K562 (cell line): ENCODE data around the gene FAM131C. TPM values are rescaled to one million over a fixed set of nuclear protein-coding genes. Genes with fewer than 3 reads are reported as not detected.

Source experiments
- ATAC-seq: fragments of 200-7000 bp; cut with Tn5 transposase; 3 replicates; pipeline ENCODE4 v1.9.1; 2020; ENCODE audit warnings: moderate library complexity
- BruUV-seq: library from RNA; stranded (reverse); fragments of 400-500 nt; replicated peaks from 2 replicates; lab custom pipeline; 2021; lab: Mats Ljungman, UMichigan
- CTCF ChIA-PET: fragments of 300-600 bp; formaldehyde crosslinking; extraction: SDS; loops from one replicate; lab custom pipeline; 2021; ENCODE audit warnings: low intra/inter-chr PET ratio; lab: Yijun Ruan, JAX
- POLR2A ChIA-PET: fragments of 300-600, 350-650 bp; sonication (Branson Sonifier 250); formaldehyde crosslinking; extraction: SDS; loops from one replicate; lab custom pipeline; 2021; ENCODE audit warnings: antibody characterized with exemption, inconsistent platforms; lab: Yijun Ruan, JAX
- DNase-seq, 4 experiments: peaks; one replicate each; pipeline versions ENCODE4 v3.0.0 to v3.0.0-alpha.2; 2011 to 2018; ENCODE audit warnings: low spot score in 3 of 4, mixed read lengths in 3 of 4; ENCODE audit errors: extremely low read depth in 1 of 4
- FAIRE-seq: peaks from 2 replicates; lab custom pipeline; 2011; peaks lifted over from hg19 to GRCh38; lab: Jason Lieb, UNC
- H2AFZ ChIP-seq: 2 replicates; pipeline ENCODE4 v1.6.0; 2011; ENCODE audit warnings: low read depth, low read length, control low read depth, inconsistent platforms
- H3K27ac ChIP-seq: fragments of 200-600 bp; 3 replicates; pipeline ENCODE4 v1.8.0; 2011; ENCODE audit warnings: low read depth, mild to moderate bottlenecking, control low read depth, inconsistent platforms, low read length, moderate library complexity, mixed read lengths; ENCODE audit errors: extremely low read depth
- H3K27me3 ChIP-seq, 2 experiments: fragments of 300-600 bp in 1 of 2; 2 replicates in 1 of 2; 3 replicates in 1 of 2; pipeline versions ENCODE4 v1.6.0 to v1.8.0; 2011; ENCODE audit warnings: inconsistent platforms in 2 of 2, low read length in 2 of 2, mild to moderate bottlenecking in 1 of 2, mixed read lengths in 1 of 2, moderate library complexity in 1 of 2; ENCODE audit not compliant: control insufficient read depth in 2 of 2, insufficient read depth in 2 of 2
- H3K36me3 ChIP-seq: fragments of 300-600 bp; 3 replicates; pipeline ENCODE4 v1.8.0; 2011; ENCODE audit warnings: mild to moderate bottlenecking, low read length, inconsistent platforms; ENCODE audit not compliant: control insufficient read depth, insufficient read depth
- H3K4me1 ChIP-seq, 2 experiments: fragments of 200-600 bp in 1 of 2; replicated peaks in 1 of 2; 2 replicates in 1 of 2; 3 replicates in 1 of 2; pipeline versions ENCODE4 v1.5.1 to v1.8.0; 2011; ENCODE audit warnings: inconsistent platforms in 2 of 2, low read length in 2 of 2, mild to moderate bottlenecking in 1 of 2, mixed read lengths in 1 of 2, moderate library complexity in 1 of 2; ENCODE audit not compliant: control insufficient read depth in 2 of 2, insufficient read depth in 2 of 2
- H3K4me2 ChIP-seq: 2 replicates; pipeline ENCODE4 v1.6.1; 2011; ENCODE audit warnings: low read length, control low read depth, inconsistent platforms, mixed read lengths; ENCODE audit not compliant: insufficient read depth
- H3K4me3 ChIP-seq: fragments of 200-600 bp; sonication (generic), shearing (Covaris generic); 2 replicates; pipeline ENCODE4 v1.5.1; 2016; ENCODE audit warnings: control low read depth, inconsistent platforms
- H3K79me2 ChIP-seq: fragments of 200-600 bp; 3 replicates; pipeline ENCODE4 v1.8.0; 2011; ENCODE audit warnings: low read length, inconsistent platforms; ENCODE audit not compliant: control insufficient read depth, insufficient read depth
- H3K9ac ChIP-seq, 2 experiments: 2 replicates each; pipeline versions ENCODE4 v1.6.0 to v1.6.1; 2011; ENCODE audit warnings: low read depth in 2 of 2, low read length in 2 of 2, control low read depth in 1 of 2, inconsistent platforms in 1 of 2, mild to moderate bottlenecking in 1 of 2, mixed read lengths in 1 of 2; ENCODE audit not compliant: insufficient read depth in 1 of 2
- H3K9me1 ChIP-seq: one replicate; pipeline ENCODE4 v1.6.0; 2011; ENCODE audit warnings: inconsistent platforms, mild to moderate bottlenecking, low read length, moderate library complexity; ENCODE audit not compliant: control insufficient read depth, insufficient read depth
- H3K9me3 ChIP-seq: replicated peaks from 2 replicates; pipeline ENCODE4 v1.5.1; 2011; ENCODE audit warnings: low read depth, low read length, inconsistent platforms; ENCODE audit not compliant: control insufficient read depth, insufficient read depth
- H4K20me1 ChIP-seq: replicated peaks from 2 replicates; pipeline ENCODE4 v1.6.1; 2011; ENCODE audit warnings: low read length, inconsistent platforms, mixed read lengths; ENCODE audit not compliant: control insufficient read depth, insufficient read depth
- BDP1 ChIP-seq: IDR thresholded peaks from 3 replicates; pipeline ENCODE4 v1.6.1; 2011; ENCODE audit not compliant: insufficient read length, insufficient read depth
- KLF16 ChIP-seq: IDR thresholded peaks from 2 replicates; pipeline ENCODE4 v1.6.1; 2016; ENCODE audit warnings: antibody characterized with exemption
- MEIS2 ChIP-seq: fragments of 450-650 bp; IDR thresholded peaks from 2 replicates; pipeline ENCODE4 v1.6.1; 2014; ENCODE audit warnings: mild to moderate bottlenecking; ENCODE audit not compliant: partially characterized antibody
- SLC30A9 ChIP-seq: fragments of 250-450 bp; sonication (Bioruptor Pico); IDR thresholded peaks from 2 replicates; pipeline ENCODE4 v1.8.0; 2022; ENCODE audit warnings: mild to moderate bottlenecking, moderate library complexity
- ZNF76 ChIP-seq: fragments of 250-450 bp; sonication (Bioruptor Pico); IDR thresholded peaks from 2 replicates; pipeline ENCODE4 v1.4.0; 2020; ENCODE audit warnings: mild to moderate bottlenecking, moderate library complexity, borderline replicate concordance
- WGBS: fragments of 100-300 bp; shearing (Covaris generic); methylation state at CpG from one replicate; pipeline ENCODE4 v1.1.6; 2016; ENCODE audit warnings: low coverage, mixed read lengths; ENCODE audit not compliant: insufficient coverage; ENCODE audit errors: missing lambda C conversion rate; 5-methylcytosine and 5-hydroxymethylcytosine counted together
- in situ Hi-C: fragments of 300-500 bp; cut with MboI; formaldehyde crosslinking; loops from 4 replicates; pipeline ENCODE4 v1.15.0; 2018; ENCODE audit warnings: inconsistent platforms, mixed read lengths
- intact Hi-C: fragments of 100-400 bp; cut with micrococcal nuclease; formaldehyde crosslinking; loops from 2 replicates; pipeline ENCODE4 v1.14.2; 2022
- polyA plus RNA-seq, 8 experiments: library from polyadenylated mRNA; depleted of rRNA in 4 of 8; stranded (reverse) in 5 of 8; unstranded in 3 of 8; fragments of >200 nt; fragmentation: Nextera tagmentation in 2 of 8; fragmentation: Illumina TruSeq in 1 of 8; extraction: Ambion mirVana in 2 of 8; extraction: Trizol in 1 of 8; gene quantifications; 2 replicates each; pipeline versions ENCODE4 v1.2.1 to v1.2.3, GENCODE V29; 2011 to 2014; ENCODE audit warnings: inconsistent platforms in 1 of 8, missing spikeins in 1 of 8
- total RNA-seq, 7 experiments: library from RNA; depleted of rRNA in 6 of 7; stranded (reverse); fragments of >200 nt in 6 of 7; fragmentation: Illumina TruSeq in 2 of 7; extraction: Trizol in 2 of 7; gene quantifications; 2 replicates each; pipeline versions ENCODE4 v1.2.1 to v1.2.3, GENCODE V29; 2011 to 2021; ENCODE audit warnings: low replicate concordance in 1 of 7
- TF ChIP-seq, protein P1 (sequence below), 2 experiments: fragments of 450-650 bp in 1 of 2; IDR thresholded peaks; 2 replicates each; pipeline ENCODE4 v1.6.1; 2011 to 2017; ENCODE audit warnings: low read depth in 2 of 2, antibody characterized with exemption in 1 of 2, borderline replicate concordance in 1 of 2, low read length in 1 of 2, mild to moderate bottlenecking in 1 of 2, mixed read lengths in 1 of 2; ENCODE audit not compliant: control insufficient read depth in 1 of 2
- TF ChIP-seq, protein P2 (sequence below): fragments of 150-350 bp; IDR thresholded peaks from 2 replicates; pipeline ENCODE4 v1.6.1; 2014; ENCODE audit warnings: low read depth, mild to moderate bottlenecking, low read length, borderline replicate concordance
- TF ChIP-seq, protein P3 (sequence below): sonication (generic); formaldehyde crosslinking; IDR thresholded peaks from 2 replicates; pipeline ENCODE4 v1.8.0; 2022; ENCODE audit warnings: missing genetic modification reagents, mild to moderate bottlenecking, borderline replicate concordance
- TF ChIP-seq, protein P4 (sequence below): fragments of 250-450 bp; sonication (Bioruptor Pico); IDR thresholded peaks from 2 replicates; pipeline ENCODE4 v1.4.0; 2020

The FAM131C gene
- total and polyA plus RNA-seq, 9 of the 15 experiments (the other 6 are each of a cell fraction or from before 2014, with no cell fraction given): 0.10 to 0.29 (median 0.16) TPM; not detected in 6

DNA sequence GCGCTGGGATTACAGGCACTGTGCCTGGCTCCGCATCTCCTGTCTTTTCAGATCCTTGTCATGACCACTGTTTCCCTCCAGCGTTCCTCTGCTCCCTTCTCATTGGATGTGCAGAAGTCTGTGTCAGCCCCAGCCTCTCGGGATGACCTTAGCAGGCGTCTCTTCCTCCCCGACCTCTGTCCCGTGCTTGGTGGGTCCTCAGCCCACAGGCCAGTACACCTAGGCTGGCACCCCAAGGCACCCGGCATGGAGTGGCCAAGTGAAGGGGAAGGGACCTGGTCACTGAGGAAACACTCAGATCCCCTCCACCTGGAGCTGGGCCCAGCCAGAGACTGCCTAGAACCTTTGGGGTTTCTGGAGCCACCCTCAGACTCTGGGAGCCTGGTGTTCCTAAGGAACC, 32.3 kb downstream of the FAM131C start:
- no TSS peak for BruUV-seq
- H3K9ac ChIP-seq: 0 out of 4 replicates have a peak overlapping the region, but pooled peaks of 1 of the 2 experiments have one; percentile 31
- no peaks in the 10 kb centered on the region for H3K27me3 ChIP-seq
- no peak overlapping the region for H3K4me3 ChIP-seq
- no peaks in the 10 kb centered on the region for H3K36me3 ChIP-seq
- H3K79me2 ChIP-seq: no peaks in the 10 kb centered on the region
- DNase-seq (no peak), FAIRE-seq (no peak), ATAC-seq (no peak)
- ChIA-PET POLR2A (interaction anchor here (0.7 kb wide), 1 partner anchor 212 kb away, joined by 3 read pairs; no protein-coding TSS in a partner anchor), CTCF (no interaction called here)
- H4K20me1 ChIP-seq: no peaks in the 10 kb centered on the region
- intact Hi-C loops (no loop called here), in situ Hi-C loops (no loop called here)
- no peak overlapping the region for H3K4me2 ChIP-seq
- no peak overlapping the region for H3K27ac ChIP-seq
- no peaks in the 10 kb centered on the region for H3K9me1 ChIP-seq
- no peaks in the 10 kb centered on the region for H3K9me3 ChIP-seq
- 24% methylated on average over 8 of the region's 8 CpGs for WGBS
- H3K4me1 ChIP-seq: peaks cover 0 to 51% of the 10 kb centered on the region in 2 experiments; a peak in 2 of 5 replicates
- TF ChIP-seq KLF16: no peak
- TF ChIP-seq MEIS2: no peak
- TF ChIP-seq, protein P1, sequence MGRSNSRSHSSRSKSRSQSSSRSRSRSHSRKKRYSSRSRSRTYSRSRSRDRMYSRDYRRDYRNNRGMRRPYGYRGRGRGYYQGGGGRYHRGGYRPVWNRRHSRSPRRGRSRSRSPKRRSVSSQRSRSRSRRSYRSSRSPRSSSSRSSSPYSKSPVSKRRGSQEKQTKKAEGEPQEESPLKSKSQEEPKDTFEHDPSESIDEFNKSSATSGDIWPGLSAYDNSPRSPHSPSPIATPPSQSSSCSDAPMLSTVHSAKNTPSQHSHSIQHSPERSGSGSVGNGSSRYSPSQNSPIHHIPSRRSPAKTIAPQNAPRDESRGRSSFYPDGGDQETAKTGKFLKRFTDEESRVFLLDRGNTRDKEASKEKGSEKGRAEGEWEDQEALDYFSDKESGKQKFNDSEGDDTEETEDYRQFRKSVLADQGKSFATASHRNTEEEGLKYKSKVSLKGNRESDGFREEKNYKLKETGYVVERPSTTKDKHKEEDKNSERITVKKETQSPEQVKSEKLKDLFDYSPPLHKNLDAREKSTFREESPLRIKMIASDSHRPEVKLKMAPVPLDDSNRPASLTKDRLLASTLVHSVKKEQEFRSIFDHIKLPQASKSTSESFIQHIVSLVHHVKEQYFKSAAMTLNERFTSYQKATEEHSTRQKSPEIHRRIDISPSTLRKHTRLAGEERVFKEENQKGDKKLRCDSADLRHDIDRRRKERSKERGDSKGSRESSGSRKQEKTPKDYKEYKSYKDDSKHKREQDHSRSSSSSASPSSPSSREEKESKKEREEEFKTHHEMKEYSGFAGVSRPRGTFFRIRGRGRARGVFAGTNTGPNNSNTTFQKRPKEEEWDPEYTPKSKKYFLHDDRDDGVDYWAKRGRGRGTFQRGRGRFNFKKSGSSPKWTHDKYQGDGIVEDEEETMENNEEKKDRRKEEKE (IDR thresholded peaks at IDR 0.05; ENCODE audit: borderline replicate concordance in 1 of 2, control insufficient read depth in 1 of 2, low read depth in 2 of 2, low read length in 1 of 2): no peak
- TF ChIP-seq, protein P2, sequence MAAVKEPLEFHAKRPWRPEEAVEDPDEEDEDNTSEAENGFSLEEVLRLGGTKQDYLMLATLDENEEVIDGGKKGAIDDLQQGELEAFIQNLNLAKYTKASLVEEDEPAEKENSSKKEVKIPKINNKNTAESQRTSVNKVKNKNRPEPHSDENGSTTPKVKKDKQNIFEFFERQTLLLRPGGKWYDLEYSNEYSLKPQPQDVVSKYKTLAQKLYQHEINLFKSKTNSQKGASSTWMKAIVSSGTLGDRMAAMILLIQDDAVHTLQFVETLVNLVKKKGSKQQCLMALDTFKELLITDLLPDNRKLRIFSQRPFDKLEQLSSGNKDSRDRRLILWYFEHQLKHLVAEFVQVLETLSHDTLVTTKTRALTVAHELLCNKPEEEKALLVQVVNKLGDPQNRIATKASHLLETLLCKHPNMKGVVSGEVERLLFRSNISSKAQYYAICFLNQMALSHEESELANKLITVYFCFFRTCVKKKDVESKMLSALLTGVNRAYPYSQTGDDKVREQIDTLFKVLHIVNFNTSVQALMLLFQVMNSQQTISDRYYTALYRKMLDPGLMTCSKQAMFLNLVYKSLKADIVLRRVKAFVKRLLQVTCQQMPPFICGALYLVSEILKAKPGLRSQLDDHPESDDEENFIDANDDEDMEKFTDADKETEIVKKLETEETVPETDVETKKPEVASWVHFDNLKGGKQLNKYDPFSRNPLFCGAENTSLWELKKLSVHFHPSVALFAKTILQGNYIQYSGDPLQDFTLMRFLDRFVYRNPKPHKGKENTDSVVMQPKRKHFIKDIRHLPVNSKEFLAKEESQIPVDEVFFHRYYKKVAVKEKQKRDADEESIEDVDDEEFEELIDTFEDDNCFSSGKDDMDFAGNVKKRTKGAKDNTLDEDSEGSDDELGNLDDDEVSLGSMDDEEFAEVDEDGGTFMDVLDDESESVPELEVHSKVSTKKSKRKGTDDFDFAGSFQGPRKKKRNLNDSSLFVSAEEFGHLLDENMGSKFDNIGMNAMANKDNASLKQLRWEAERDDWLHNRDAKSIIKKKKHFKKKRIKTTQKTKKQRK: no peak
- TF ChIP-seq, protein P3, sequence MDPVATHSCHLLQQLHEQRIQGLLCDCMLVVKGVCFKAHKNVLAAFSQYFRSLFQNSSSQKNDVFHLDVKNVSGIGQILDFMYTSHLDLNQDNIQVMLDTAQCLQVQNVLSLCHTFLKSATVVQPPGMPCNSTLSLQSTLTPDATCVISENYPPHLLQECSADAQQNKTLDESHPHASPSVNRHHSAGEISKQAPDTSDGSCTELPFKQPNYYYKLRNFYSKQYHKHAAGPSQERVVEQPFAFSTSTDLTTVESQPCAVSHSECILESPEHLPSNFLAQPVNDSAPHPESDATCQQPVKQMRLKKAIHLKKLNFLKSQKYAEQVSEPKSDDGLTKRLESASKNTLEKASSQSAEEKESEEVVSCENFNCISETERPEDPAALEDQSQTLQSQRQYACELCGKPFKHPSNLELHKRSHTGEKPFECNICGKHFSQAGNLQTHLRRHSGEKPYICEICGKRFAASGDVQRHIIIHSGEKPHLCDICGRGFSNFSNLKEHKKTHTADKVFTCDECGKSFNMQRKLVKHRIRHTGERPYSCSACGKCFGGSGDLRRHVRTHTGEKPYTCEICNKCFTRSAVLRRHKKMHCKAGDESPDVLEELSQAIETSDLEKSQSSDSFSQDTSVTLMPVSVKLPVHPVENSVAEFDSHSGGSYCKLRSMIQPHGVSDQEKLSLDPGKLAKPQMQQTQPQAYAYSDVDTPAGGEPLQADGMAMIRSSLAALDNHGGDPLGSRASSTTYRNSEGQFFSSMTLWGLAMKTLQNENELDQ (CRISPR knock-in tag): no peak
- TF ChIP-seq SLC30A9 (CRISPR knock-in tag): no peak
- no peak for TF ChIP-seq ZNF76 (CRISPR knock-in tag)
- TF ChIP-seq, protein P4, sequence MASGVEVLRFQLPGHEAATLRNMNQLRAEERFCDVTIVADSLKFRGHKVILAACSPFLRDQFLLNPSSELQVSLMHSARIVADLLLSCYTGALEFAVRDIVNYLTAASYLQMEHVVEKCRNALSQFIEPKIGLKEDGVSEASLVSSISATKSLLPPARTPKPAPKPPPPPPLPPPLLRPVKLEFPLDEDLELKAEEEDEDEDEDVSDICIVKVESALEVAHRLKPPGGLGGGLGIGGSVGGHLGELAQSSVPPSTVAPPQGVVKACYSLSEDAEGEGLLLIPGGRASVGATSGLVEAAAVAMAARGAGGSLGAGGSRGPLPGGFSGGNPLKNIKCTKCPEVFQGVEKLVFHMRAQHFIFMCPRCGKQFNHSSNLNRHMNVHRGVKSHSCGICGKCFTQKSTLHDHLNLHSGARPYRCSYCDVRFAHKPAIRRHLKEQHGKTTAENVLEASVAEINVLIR (CRISPR knock-in tag): no peak
- no peak for TF ChIP-seq BDP1
- no peak overlapping the region for H2AFZ ChIP-seq
